AG04450 (cell line): ENCODE measurements around the gene IRS1. TPM values are rescaled to one million over a fixed set of nuclear protein-coding genes. Genes with fewer than 3 reads are reported as not detected.

ENCODE experiments used
- CTCF ChIA-PET: fragments of 300-600, 350-600 bp; formaldehyde crosslinking; extraction: SDS; loops from one replicate; lab custom pipeline; 2022; ENCODE audit warnings: antibody characterized with exemption, inconsistent platforms; lab: Charles Lee
- POLR2A ChIA-PET: fragments of 350-600 bp; formaldehyde crosslinking; extraction: SDS; loops from one replicate; lab custom pipeline; 2021; ENCODE audit warnings: antibody characterized with exemption, inconsistent platforms; lab: Yijun Ruan, JAX
- DNase-seq: peaks from one replicate; pipeline ENCODE4 v3.0.0-alpha.2; 2011; ENCODE audit warnings: low read depth, low spot score
- H3K27ac ChIP-seq: one replicate; pipeline ENCODE4 v1.5.1; 2012; ENCODE audit warnings: low read depth, low read length, control low read depth
- H3K27me3 ChIP-seq: one replicate; pipeline ENCODE4 v1.6.0; 2012; ENCODE audit warnings: low read length; ENCODE audit not compliant: control insufficient read depth, insufficient read depth
- H3K4me3 ChIP-seq: 2 replicates; pipeline ENCODE4 v1.5.1; 2011; ENCODE audit warnings: mild to moderate bottlenecking, low read depth, low read length, control low read depth
- H3K9me3 ChIP-seq: 2 replicates; pipeline ENCODE4 v1.5.1; 2012; ENCODE audit warnings: low read length; ENCODE audit not compliant: control insufficient read depth, insufficient read depth
- CTCF ChIP-seq: IDR thresholded peaks from 2 replicates; pipeline ENCODE4 v1.5.1; 2011; ENCODE audit warnings: low read depth, low read length, control low read depth, inconsistent platforms
- polyA plus RNA-seq: library from polyadenylated mRNA; depleted of rRNA; stranded (reverse); fragments of >200 nt; gene quantifications from 2 replicates; pipeline ENCODE4 v1.2.3, GENCODE V29; 2011; rRNA removed

IRS1 gene
- polyA plus RNA-seq, 1 experiment, result 32.9 TPM

DNA sequence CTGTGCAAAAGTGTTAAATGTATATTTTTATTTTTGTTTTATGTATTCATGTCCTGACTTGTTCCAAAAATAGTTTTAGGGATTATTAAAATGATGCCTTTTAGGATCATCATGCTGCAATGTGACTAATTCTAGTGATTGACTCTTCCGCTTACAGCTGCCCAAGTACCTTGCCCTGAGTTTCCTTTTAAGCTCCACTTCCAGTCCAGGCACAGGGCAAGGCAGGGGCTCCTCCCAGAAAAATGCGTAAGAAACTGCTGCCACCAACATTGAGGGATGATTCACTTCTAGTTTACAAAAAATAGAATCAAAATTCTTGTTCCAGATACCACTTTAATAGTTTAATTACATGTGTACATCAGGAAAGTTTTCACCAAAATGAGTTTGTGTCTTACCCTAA, 116.4 kb downstream of the IRS1 start:
- DNase-seq, result no peak
- CTCF ChIA-PET, result interaction anchor here (0.7 kb wide), 1 partner anchor 1200 kb away, joined by 3 read pairs; no protein-coding TSS in a partner anchor
- Histone ChIP-seq H3K4me3 (no peak overlapping the region), H3K27ac (no peak overlapping the region), H3K27me3 (no peaks in the 10 kb centered on the region), H3K9me3 (no peaks in the 10 kb centered on the region)
- POLR2A ChIA-PET, result no interaction called here
- TF ChIP-seq CTCF, result no peak

Other genes starting within 250 kb of the IRS1 start
- gene RHBDD1, start 36.2 kb upstream of the IRS1 start, polyA plus RNA-seq, result 39.4 and 48.7 TPM in 2 replicates